ENCODE data around the gene CNGA3.

- TF ChIP-seq POLR2AphosphoS5 (IDR thresholded peaks at IDR 0.05), result no peak
- no peak for TF ChIP-seq CTCF (IDR thresholded peaks at IDR 0.05)
Observed at GRCh38 chr2:98309580-98309979, 36.7 kb upstream of the CNGA3 start.

All from sigmoid colon (tissue), 4 donors.